ENCODE results near the gene PEAK1.

Gene PEAK1

DNA sequence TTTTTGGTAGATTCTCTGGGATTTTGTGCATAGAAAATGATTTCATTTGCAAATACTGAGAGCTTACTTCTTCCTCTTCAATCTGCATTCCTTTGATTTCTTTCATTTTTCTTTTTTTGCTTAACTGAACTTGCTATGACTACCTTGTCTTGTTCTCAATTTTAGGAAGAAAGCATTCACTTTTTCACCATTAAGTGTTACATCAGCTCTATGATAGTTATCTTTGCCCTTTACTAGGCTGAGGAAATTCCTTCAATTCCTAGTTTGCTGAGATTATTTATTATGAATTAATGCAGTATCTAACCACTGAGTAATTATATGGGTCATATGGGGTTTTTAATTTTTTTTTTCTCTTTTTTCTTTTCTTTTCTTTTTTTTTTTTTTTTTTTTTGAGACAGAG is 172.8 kb downstream of the PEAK1 start:
- Histone ChIP-seq H3K4ac (ENCODE audit: low read depth in 1 of 2, low read length in 2 of 2) (no peak overlapping the region), H3K79me1 (replicated peaks; ENCODE audit: low read length, poor library complexity, severe bottlenecking) (no peaks in the 10 kb centered on the region), H2BK5ac (ENCODE audit: low read depth, low read length, poor library complexity, severe bottlenecking) (no peak overlapping the region), H3K36me3 (ENCODE audit: control insufficient read depth in 1 of 2, insufficient read depth in 2 of 2, low read depth in 1 of 2, low read length in 2 of 2) (peaks cover 3 to 61% of the 10 kb centered on the region in 2 experiments), H3K14ac (ENCODE audit: low read length in 2 of 2) (no peak overlapping the region), H3K4me1 (ENCODE audit: control insufficient read depth, insufficient read depth, low read depth, low read length) (no peaks in the 10 kb centered on the region), H2AK5ac (ENCODE audit: low read length, severe bottlenecking) (no peak overlapping the region), H2AFZ (ENCODE audit: low read depth, low read length) (no peak overlapping the region), H3K18ac (ENCODE audit: low read depth in 1 of 2, low read length in 2 of 2) (no peak overlapping the region), H3K27me3 (ENCODE audit: control insufficient read depth in 1 of 2, insufficient read depth in 1 of 2, low read length in 2 of 2) (no peaks in the 10 kb centered on the region), H3K23ac (ENCODE audit: low read length in 2 of 2) (no peak overlapping the region), H2BK120ac (ENCODE audit: low read depth, low read length) (no peak overlapping the region), H3K9ac (ENCODE audit: low read length) (no peak overlapping the region), H4K8ac (ENCODE audit: low read length) (no peak overlapping the region), H2BK15ac (ENCODE audit: low read depth, poor library complexity, severe bottlenecking) (no peak overlapping the region), H2BK12ac (ENCODE audit: low read length in 2 of 2) (no peak overlapping the region), H3K4me2 (ENCODE audit: low read length, poor library complexity, severe bottlenecking) (no peak overlapping the region), H3K9me3 (ENCODE audit: control insufficient read depth, low read length) (no peaks in the 10 kb centered on the region), H3K4me3 (ENCODE audit: insufficient read depth in 1 of 2, low read depth in 1 of 2, low read length in 2 of 2) (no peak overlapping the region), H3K27ac (ENCODE audit: low read length, poor library complexity, severe bottlenecking) (no peak overlapping the region), H4K91ac (ENCODE audit: low read length) (no peak overlapping the region)
- DNase-seq: no peak

- Histone ChIP-seq H2BK5ac (ENCODE audit: low read depth, low read length, poor library complexity, severe bottlenecking) (no peak overlapping the region), H2BK12ac (ENCODE audit: low read length in 2 of 2) (no peak overlapping the region), H2AFZ (ENCODE audit: low read depth, low read length) (no peak overlapping the region), H3K9me3 (ENCODE audit: control insufficient read depth, low read length) (no peaks in the 10 kb centered on the region), H3K36me3 (ENCODE audit: control insufficient read depth in 1 of 2, insufficient read depth in 2 of 2, low read depth in 1 of 2, low read length in 2 of 2) (peaks cover 2 to 40% of the 10 kb centered on the region in 2 experiments), H3K23ac (ENCODE audit: low read length in 2 of 2) (no peak overlapping the region), H3K27ac (ENCODE audit: low read length, poor library complexity, severe bottlenecking) (no peak overlapping the region), H3K4me2 (ENCODE audit: low read length, poor library complexity, severe bottlenecking) (no peak overlapping the region), H3K9ac (ENCODE audit: low read length) (no peak overlapping the region), H3K18ac (ENCODE audit: low read depth in 1 of 2, low read length in 2 of 2) (no peak overlapping the region), H2BK15ac (ENCODE audit: low read depth, poor library complexity, severe bottlenecking) (no peak overlapping the region), H4K91ac (ENCODE audit: low read length) (no peak overlapping the region), H3K4me1 (ENCODE audit: control insufficient read depth, insufficient read depth, low read depth, low read length) (no peaks in the 10 kb centered on the region), H2AK5ac (ENCODE audit: low read length, severe bottlenecking) (no peak overlapping the region), H3K79me1 (replicated peaks; ENCODE audit: low read length, poor library complexity, severe bottlenecking) (no peaks in the 10 kb centered on the region), H3K4ac (ENCODE audit: low read depth in 1 of 2, low read length in 2 of 2) (no peak overlapping the region), H3K4me3 (ENCODE audit: insufficient read depth in 1 of 2, low read depth in 1 of 2, low read length in 2 of 2) (no peak overlapping the region), H3K14ac (ENCODE audit: low read length in 2 of 2) (no peak overlapping the region), H3K27me3 (ENCODE audit: control insufficient read depth in 1 of 2, insufficient read depth in 1 of 2, low read length in 2 of 2) (no peaks in the 10 kb centered on the region), H4K8ac (ENCODE audit: low read length) (no peak overlapping the region), H2BK120ac (ENCODE audit: low read depth, low read length) (no peak overlapping the region)
- no peak for DNase-seq
- WGBS: 89% methylated on average over 3 of the region's 7 CpGs
These were observed 176.0 kb downstream of the PEAK1 start for GRCh38 chr15:77243716-77244401.

DNA sequence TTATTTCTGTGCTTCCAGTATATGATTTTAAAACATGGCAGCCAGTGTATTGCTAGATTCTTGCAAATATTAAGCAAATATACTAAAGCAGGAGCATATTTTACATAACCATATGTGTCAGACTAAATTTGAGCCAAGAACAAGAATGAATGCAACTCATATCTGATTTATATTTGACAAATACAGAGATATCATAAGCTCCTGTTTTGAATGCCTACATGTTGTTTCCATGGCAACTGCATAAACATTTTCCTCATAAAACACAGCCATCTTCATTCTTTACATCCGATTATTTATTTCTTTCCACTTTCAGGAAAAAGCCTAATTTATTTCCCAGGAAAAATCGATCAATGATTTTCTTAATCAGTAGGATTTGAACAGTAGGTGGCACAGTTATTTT is 176.8 kb downstream of the PEAK1 start:
- Histone ChIP-seq H3K4me1 (ENCODE audit: control insufficient read depth, insufficient read depth, low read depth, low read length) (no peaks in the 10 kb centered on the region), H3K27me3 (ENCODE audit: control insufficient read depth in 1 of 2, insufficient read depth in 1 of 2, low read length in 2 of 2) (no peaks in the 10 kb centered on the region), H2BK15ac (ENCODE audit: low read depth, poor library complexity, severe bottlenecking) (no peak overlapping the region), H3K9me3 (ENCODE audit: control insufficient read depth, low read length) (no peaks in the 10 kb centered on the region), H3K4ac (ENCODE audit: low read depth in 1 of 2, low read length in 2 of 2) (no peak overlapping the region), H3K79me1 (replicated peaks; ENCODE audit: low read length, poor library complexity, severe bottlenecking) (no peaks in the 10 kb centered on the region), H2BK12ac (ENCODE audit: low read length in 2 of 2) (no peak overlapping the region), H3K14ac (ENCODE audit: low read length in 2 of 2) (no peak overlapping the region), H3K23ac (ENCODE audit: low read length in 2 of 2) (no peak overlapping the region), H3K4me3 (ENCODE audit: insufficient read depth in 1 of 2, low read depth in 1 of 2, low read length in 2 of 2) (no peak overlapping the region), H4K8ac (ENCODE audit: low read length) (no peak overlapping the region), H4K91ac (ENCODE audit: low read length) (no peak overlapping the region), H2AFZ (ENCODE audit: low read depth, low read length) (no peak overlapping the region), H3K4me2 (ENCODE audit: low read length, poor library complexity, severe bottlenecking) (no peak overlapping the region), H2BK120ac (ENCODE audit: low read depth, low read length) (no peak overlapping the region), H2BK5ac (ENCODE audit: low read depth, low read length, poor library complexity, severe bottlenecking) (no peak overlapping the region), H2AK5ac (ENCODE audit: low read length, severe bottlenecking) (no peak overlapping the region), H3K9ac (ENCODE audit: low read length) (no peak overlapping the region), H3K36me3 (ENCODE audit: control insufficient read depth in 1 of 2, insufficient read depth in 2 of 2, low read depth in 1 of 2, low read length in 2 of 2) (peaks cover 0 to 40% of the 10 kb centered on the region in 2 experiments), H3K18ac (ENCODE audit: low read depth in 1 of 2, low read length in 2 of 2) (no peak overlapping the region), H3K27ac (ENCODE audit: low read length, poor library complexity, severe bottlenecking) (no peak overlapping the region)
- WGBS: 100% methylated on average over 2 of the region's 2 CpGs
- DNase-seq: peak; percentile 10

GRCh38 chr15:77239882-77240608 is 179.9 kb downstream of the PEAK1 start:
- Histone ChIP-seq H2BK120ac (ENCODE audit: low read depth, low read length) (no peak overlapping the region), H3K9ac (ENCODE audit: low read length) (no peak overlapping the region), H2BK12ac (ENCODE audit: low read length in 2 of 2) (no peak overlapping the region), H2BK5ac (ENCODE audit: low read depth, low read length, poor library complexity, severe bottlenecking) (no peak overlapping the region), H3K4me1 (ENCODE audit: control insufficient read depth, insufficient read depth, low read depth, low read length) (no peaks in the 10 kb centered on the region), H3K18ac (ENCODE audit: low read depth in 1 of 2, low read length in 2 of 2) (no peak overlapping the region), H3K4ac (ENCODE audit: low read depth in 1 of 2, low read length in 2 of 2) (no peak overlapping the region), H3K27me3 (ENCODE audit: control insufficient read depth in 1 of 2, insufficient read depth in 1 of 2, low read length in 2 of 2) (no peaks in the 10 kb centered on the region), H4K91ac (ENCODE audit: low read length) (no peak overlapping the region), H2AK5ac (ENCODE audit: low read length, severe bottlenecking) (no peak overlapping the region), H3K79me1 (replicated peaks; ENCODE audit: low read length, poor library complexity, severe bottlenecking) (no peaks in the 10 kb centered on the region), H2BK15ac (ENCODE audit: low read depth, poor library complexity, severe bottlenecking) (no peak overlapping the region), H3K36me3 (ENCODE audit: control insufficient read depth in 1 of 2, insufficient read depth in 2 of 2, low read depth in 1 of 2, low read length in 2 of 2) (peaks cover 10 to 42% of the 10 kb centered on the region in 2 experiments), H3K14ac (ENCODE audit: low read length in 2 of 2) (no peak overlapping the region), H2AFZ (ENCODE audit: low read depth, low read length) (no peak overlapping the region), H4K8ac (ENCODE audit: low read length) (no peak overlapping the region), H3K23ac (ENCODE audit: low read length in 2 of 2) (no peak overlapping the region), H3K27ac (ENCODE audit: low read length, poor library complexity, severe bottlenecking) (no peak overlapping the region), H3K4me2 (ENCODE audit: low read length, poor library complexity, severe bottlenecking) (no peak overlapping the region), H3K9me3 (ENCODE audit: control insufficient read depth, low read length) (no peaks in the 10 kb centered on the region), H3K4me3 (ENCODE audit: insufficient read depth in 1 of 2, low read depth in 1 of 2, low read length in 2 of 2) (no peak overlapping the region)
- no peak for DNase-seq
- WGBS: 90% methylated on average over 1 of the region's 2 CpGs

Data from mesenchymal stem cell (in vitro differentiated cells and primary cell).